Activated gamma-delta T cell treated with Interleukin-2 at 50 U/mL for 16 hours (primary cell): ENCODE results near the gene BABAM2.

Experiments
- DNase-seq: peaks from one replicate; pipeline ENCODE4 v3.0.0-alpha.2; 2020

Gene BABAM2

DNA sequence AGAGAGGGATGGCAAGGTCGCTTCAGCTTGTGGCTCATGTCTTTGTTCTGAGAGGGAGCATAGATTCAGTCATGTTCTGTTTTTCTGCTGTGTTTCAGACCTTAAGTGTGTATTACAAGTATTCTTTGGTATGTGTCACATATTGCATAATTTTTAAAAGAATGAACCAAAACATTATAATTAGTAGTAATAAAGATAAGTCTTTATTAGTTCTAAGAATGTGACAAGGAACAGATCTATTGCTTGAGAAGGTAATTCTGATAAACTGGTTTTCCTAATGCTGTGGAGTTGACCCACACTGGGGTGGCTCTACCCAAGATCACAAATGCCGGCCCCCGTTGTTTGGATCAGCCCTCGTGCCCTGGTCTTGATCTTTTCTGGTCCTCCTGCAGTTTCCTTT, 377.9 kb downstream of the BABAM2 start:
- DNase-seq = no peak

DNA sequence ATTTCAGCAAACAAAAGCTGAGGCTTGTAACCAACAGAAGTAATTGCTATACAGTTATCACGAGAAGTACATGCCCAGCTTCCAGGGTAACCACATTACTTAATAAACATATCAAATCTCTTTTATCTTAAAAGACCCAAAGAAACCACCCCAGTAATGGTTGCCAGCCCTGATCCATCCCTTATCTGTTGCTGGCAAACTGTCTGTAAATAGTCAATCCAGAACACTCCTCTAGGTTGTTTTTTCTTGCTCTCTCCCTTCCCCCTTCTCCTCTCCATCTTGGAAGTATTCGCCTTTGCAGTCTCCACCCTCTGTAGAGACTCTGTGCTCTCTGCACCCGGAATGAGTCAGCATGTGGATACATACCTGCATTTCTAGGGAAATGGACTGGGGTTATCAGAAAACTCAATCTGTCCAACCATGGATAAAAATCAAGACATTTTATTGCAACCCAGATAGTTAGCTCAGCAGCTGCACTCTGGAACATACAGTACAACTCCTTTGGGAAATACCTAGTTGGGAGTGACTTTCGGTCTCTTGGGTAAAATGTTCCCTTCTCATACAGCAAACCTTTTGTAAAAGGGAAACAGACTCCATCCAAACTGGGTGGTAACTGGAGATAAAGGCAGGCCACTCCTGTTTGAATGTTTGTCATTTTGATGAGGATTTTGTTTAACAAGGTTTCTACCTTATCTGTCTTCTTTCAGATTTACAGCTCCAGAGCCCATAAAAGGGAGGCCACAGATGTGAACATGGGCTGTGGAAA, 378.7 kb downstream of the BABAM2 start:
- DNase-seq = no peak

DNA sequence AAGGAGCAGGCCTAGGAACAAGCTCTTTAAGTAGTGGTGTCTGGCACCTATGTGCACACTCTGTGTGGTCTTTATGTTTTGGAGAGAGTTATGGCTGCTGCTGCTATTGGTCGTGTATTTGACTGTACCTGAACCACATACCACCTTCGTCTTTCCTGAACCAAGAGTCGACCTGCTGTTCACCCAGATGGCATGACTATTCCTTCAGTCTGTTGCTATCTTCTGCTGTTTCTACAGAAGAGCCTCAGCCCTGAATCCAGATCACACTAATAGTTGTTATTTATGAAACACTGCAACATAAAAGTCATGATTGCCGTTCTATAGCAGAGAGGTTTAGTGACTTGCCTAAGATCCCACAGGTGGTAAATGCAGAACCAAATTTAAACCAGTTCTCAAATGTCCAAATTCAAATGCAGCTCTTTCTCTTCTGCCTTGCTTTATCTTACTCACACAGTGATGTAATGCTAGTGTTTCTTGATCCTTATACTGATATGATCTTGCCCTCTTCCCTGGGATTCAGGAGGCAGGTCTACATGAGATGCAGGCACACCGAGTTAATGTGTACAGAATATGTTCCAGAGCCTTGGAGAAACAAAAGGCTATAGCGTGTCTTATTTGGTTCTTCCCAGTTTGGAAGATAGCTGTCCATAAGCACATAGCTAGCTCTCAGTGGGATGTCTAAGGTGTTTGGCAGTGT, 380.1 kb downstream of the BABAM2 start:
- no peak for DNase-seq

DNA sequence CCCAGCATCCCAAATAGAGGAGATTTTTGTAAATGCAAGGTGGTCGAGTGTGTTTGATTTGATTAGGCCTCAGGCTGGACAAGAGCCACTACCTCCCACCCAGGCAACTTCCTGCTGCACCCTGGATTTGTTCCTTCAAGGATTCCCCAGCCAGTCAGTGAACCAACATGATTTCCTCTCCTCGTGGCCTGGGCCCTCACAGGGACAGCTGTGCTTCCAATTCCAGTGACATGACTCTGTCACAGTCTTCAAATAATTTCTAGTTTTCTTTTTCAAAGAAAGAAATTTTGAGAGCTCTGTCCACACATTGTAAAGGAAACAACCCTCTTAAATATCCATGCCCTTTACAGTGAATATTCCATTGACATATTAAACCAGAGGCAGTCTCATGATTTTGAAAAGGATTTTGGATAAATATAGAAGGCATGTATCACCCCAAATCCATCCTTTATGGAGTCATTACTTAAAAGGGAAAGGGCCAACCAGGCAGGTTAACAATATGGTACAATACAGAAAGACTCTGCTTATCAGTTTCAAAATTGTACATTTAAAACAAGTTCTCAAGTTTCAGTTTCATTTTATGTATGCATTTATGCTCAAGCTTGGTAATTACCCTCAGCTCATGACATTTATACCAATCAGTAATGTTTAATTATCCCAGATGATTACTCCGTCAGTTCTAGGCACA, 380.8 kb downstream of the BABAM2 start:
- no peak for DNase-seq

GRCh38 chr2:28271919-28272250, 381.4 kb downstream of the BABAM2 start:
- no peak for DNase-seq

- no peak for DNase-seq
Measured at GRCh38 chr2:28273751-28274150, 383.2 kb downstream of the BABAM2 start.

DNA sequence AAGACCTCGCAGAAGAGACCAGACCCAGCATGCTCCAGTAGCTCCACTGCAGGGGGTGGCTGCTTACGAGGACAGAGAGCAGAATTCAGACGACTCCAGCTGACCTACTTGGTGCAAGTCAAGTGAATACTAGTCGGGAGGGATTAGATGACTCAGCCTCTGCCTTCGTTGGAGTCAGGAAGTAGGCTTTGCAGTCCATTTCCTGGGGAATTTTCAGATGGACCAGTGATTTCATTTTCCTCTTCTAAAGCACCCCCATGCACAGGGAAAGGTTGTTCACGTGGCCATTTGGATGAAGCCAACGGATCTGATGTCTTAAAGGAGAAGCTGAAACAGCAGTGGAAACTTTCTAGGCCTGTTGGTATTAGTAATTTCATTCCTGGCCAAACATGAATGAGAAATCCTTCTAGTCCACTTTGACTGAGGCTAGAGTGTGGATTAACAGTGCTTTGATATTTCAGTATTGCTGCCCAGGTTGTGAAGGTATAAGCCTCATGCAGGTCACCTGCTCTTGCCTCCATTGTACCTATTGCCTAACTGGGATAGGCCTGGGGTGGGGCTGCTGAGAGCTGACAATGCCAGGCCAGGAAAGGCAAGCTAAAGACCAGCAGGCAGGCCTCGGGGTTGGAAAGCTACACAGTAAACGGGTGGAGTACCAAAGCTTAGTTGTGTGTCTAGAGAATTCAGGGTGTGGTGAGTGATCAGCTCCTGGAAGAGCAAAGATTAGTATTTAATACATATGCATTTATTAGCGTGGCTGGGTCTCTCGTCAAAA, 384.6 kb downstream of the BABAM2 start:
- DNase-seq = no peak

GRCh38 chr2:28276076-28276618, 385.6 kb downstream of the BABAM2 start:
- DNase-seq = no peak

- DNase-seq = no peak
Measured at GRCh38 chr2:28276807-28277206, 386.3 kb downstream of the BABAM2 start.

DNA sequence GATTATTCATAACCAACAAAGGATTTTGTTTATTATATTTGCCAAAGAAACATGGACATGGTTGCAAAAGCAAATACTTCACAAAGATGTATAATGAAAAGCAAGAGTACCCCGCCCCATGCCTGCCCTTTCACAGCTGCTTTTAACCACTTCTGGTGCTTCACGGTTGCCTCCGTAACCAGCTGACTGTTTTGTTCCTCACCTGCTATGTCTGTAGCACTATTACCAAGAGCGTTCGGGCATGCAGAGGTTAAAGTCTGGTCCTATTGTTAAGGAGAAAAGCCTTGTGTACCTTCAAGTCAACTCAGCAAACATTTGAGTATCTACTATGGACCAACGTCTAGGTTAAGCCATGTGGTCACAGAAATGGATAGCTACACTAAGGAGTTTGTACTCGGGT, 386.9 kb downstream of the BABAM2 start:
- DNase-seq = no peak

GRCh38 chr2:28279371-28279770, 388.8 kb downstream of the BABAM2 start:
- no peak for DNase-seq

DNA sequence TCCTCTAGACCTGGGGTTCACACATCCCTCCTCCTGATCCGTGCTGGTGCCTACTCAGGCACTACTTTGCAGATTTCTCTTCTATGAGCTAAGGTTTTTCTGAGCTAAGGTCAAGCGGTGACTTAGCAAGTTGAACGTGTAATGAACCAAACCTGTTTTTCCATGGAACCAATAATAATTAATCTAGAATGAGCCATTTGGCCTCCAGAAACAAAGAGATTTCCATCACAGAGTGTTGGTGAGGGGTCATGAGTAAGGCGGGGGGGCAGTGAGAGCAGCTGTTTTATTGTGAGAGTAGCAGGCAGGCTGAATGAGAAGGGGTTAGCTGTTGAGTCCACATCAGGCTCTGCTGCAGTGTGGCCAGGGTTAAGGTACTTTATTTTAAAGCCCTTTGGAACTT, 390.1 kb downstream of the BABAM2 start:
- no peak for DNase-seq

DNA sequence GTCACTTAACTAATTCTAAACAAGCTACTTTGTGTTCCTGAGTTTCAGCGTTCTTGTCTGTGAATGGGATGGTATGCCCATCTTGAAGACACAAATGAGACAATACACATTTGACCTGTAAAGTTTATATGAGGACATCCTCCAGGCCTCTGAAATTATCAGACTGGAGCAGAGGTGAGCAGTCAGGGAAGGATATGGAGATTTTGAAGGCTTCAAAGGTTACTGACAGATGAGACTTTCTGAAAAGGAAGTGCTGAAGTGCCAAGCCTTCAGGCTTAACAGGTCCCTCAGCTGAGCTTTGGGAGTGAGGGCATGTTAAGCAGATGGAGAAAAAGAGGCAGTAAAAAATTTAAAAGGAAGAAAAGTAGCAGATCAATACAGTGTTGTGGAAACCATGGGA, 391.2 kb downstream of the BABAM2 start:
- no peak for DNase-seq

- DNase-seq = no peak
Measured at GRCh38 chr2:28282248-28282647, 391.7 kb downstream of the BABAM2 start.

- DNase-seq = no peak
Measured at GRCh38 chr2:28282861-28283646, 392.5 kb downstream of the BABAM2 start.

- DNase-seq = no peak
Measured at GRCh38 chr2:28283861-28284260, 393.3 kb downstream of the BABAM2 start.

GRCh38 chr2:28286678-28287077, 396.1 kb downstream of the BABAM2 start:
- no peak for DNase-seq

GRCh38 chr2:28287256-28287915, 396.9 kb downstream of the BABAM2 start:
- no peak for DNase-seq

DNA sequence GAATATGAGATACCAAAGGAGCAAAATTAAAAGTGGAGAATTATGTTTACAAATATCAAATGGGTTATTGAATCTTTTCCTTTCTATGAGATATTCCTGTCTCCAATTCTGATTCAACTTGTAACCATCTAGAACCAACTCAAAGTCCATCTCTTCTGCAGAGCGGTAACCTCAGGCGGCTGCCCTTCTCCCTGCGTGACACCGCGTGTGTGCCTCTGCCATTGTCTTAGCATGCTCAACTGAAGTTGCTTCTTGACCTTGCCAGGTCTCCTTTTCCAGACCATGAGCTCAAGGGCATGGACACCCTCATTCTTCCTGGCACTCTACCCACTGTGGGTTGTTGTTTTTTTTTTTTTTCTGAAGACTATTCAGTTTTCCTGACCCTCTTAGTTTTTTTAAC, 398.1 kb downstream of the BABAM2 start:
- DNase-seq = no peak

DNA sequence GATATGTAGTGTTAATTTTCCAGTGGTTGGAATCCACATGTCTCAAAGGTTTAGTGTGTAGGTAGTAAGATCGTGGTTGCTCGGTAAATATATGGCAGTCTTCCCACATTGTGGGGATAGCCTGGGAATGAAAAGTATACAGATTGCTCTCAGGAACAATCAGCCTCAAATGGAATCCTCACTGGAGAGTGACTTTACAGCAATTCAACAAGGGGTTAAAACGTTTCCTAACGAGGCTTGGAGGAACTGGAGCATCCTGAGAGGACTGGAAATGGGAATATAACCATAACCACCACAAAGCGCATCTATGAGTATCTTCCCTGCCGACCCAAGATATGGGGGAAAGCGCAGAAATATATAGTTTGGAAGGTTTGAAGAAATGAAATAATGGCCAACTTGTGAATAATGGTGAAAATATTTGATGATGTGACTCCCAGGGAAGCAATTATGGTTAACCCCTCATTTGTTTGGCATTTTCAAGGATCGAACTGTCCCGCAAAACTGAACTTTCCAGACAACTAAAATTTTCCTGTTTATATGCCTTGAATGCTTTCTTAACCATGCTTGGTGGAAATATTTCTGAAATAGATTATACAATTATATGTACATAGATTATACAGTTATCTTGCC, 401.4 kb downstream of the BABAM2 start:
- no peak for DNase-seq

- no peak for DNase-seq
Measured at GRCh38 chr2:28292491-28292890, 402.0 kb downstream of the BABAM2 start.
